COLO829 (cell line): Measurements from ENCODE around the gene IRAK3.
"Not testable (repeated sequence)": the region's sequence is repeated elsewhere in the genome, so short reads cannot be mapped to it uniquely, and the experiment has no call there.

Experiments
- DNase-seq: peaks from one replicate; pipeline ENCODE4 v3.0.0; 2012; ENCODE audit warnings: low spot score

Gene IRAK3

GRCh38 chr12:66213011-66213410 is 24.0 kb downstream of the IRAK3 start:
- DNase-seq = not testable (repeated sequence)

- DNase-seq = no peak
Measured at GRCh38 chr12:66217342-66217917, 28.4 kb downstream of the IRAK3 start.

- DNase-seq = no peak
Measured at GRCh38 chr12:66228462-66228861, 39.4 kb downstream of the IRAK3 start.

DNA sequence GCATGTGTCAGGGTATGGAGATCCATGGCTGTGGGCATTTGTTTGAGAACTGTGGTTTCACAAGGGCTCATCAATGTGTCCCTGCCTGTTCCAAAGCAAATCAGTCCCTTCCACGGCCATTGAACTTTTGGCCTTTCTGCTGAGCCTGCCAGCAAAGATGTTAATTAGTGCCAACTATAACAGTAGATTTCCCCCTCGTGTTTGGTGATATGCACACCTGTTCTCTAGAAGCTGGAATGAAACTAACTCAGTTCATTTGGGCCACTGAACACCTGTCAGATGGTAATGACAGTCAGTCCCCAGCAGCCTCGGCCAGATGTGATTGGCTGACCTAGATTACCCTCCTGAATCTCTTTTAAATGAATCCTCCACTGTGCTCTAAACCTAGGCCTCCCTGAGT is 43.2 kb downstream of the IRAK3 start:
- no peak for DNase-seq

DNA sequence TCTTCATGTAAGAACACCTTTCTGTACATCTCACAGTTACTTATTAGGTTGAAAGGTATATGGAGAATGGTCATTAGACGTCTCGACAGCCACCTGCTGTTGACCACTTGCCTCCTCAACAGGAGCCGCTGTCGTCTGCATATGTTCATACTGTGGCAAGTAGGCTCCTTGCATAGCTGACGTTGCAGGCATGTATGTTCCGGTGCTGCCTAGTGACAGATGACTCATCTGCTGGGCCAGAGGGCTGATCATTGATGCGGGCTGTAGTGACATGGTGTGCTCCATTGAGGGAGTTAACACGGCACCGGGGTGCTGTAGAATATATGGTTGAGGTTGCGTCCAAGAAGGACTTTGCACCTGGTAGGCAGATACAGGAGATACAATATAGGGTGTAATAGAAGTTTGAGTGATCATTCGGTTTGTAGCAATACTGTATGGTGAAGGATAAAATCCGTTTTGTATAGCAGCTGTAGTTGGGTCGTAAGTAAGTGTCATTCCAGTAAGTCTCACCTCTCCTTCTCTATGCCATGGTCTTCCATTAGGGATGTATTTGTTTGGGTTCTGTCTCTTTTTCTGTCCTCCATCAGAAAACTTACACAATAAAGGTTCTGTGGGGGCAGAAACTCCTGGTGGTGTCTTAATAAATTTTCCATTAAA is 45.2 kb downstream of the IRAK3 start:
- not testable (repeated sequence) for DNase-seq

DNA sequence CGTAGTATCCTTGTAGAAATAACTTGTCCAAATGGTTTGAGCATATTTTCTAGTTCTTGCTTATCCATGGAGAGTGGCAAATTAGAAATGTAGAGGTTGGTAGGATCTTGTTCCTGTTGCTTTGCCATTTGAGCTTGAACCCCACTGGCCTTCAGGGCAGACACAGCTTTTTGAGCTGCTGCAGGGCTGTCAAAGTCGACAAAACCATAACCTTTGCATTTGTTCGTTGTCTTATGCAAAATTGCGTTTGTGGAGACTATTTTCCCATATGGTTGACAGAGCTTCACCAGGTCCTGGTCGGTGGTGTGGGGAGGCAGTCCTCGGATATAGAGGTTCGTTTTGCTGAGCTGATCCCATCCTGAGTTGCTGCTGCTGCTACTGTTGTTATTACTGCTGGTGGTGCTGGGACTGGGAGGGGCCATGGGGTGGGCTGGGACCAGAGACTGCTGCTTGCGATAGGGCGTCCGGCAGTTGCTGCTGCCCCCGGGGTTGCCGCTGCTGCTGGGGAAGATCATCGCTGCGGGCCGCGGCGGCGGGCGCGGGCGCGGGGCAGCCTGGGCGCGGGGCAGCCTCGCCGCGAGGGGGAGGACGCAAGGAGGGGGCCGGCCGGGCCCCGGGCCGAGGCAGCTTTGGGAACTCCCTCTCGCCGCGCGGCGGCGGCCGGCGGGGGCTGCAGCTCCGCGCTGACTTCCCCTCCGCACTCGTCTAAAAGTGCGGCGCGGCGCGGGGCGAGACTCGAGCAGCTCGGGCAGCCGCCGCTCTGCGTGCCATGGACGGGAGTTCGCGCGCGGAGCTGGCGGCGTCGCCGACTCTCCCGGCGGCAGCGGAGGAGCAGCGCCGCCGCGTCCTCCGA is 46.0 kb downstream of the IRAK3 start:
- not testable (repeated sequence) for DNase-seq

- DNase-seq = peak; percentile 31
Measured at GRCh38 chr12:66235626-66236281, 46.7 kb downstream of the IRAK3 start.

- DNase-seq = not testable (repeated sequence)
Measured at GRCh38 chr12:66236282-66236675, 47.3 kb downstream of the IRAK3 start.

GRCh38 chr12:66236969-66237368 is 48.0 kb downstream of the IRAK3 start:
- DNase-seq = no peak

- no peak for DNase-seq
Measured at GRCh38 chr12:66237505-66238175, 48.6 kb downstream of the IRAK3 start.

- DNase-seq = no peak
Measured at GRCh38 chr12:66239295-66239694, 50.3 kb downstream of the IRAK3 start.

DNA sequence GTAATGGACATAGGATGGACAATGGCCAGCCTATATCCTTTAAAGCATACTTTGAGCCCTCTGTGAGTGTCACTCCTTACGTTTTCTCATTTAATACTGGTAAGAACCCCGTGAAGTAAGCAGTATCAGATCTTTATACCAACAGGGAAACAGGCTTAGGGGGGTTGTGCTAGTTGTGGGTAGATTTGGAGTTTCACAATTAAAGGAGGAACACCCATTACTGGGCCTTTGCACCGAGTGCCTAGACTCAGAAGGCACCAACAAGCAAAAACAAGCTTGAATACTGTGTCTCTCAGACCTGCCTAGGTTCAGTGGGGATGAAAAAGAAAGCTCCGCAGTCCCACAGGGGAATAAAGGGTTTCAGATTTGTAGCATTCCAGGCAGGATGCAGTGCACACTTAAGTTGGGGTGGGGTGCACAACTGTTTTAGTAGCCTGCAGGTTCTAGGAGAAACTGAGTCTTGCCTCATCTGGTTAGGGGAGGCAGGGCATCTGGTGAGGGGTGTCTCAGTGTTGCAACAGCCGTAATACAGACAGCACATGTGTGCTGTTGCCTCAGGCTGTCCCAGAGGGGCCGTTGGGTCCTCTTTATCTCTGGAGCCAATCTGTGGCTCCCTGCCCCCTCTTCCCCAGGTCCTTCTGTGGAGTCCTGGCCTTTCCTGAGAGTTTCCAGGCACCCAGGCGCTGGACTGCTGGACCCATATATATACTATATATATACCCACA is 51.2 kb downstream of the IRAK3 start:
- no peak for DNase-seq

GRCh38 chr12:66241061-66242043 is 52.3 kb downstream of the IRAK3 start:
- peak; percentile 49 for DNase-seq

DNA sequence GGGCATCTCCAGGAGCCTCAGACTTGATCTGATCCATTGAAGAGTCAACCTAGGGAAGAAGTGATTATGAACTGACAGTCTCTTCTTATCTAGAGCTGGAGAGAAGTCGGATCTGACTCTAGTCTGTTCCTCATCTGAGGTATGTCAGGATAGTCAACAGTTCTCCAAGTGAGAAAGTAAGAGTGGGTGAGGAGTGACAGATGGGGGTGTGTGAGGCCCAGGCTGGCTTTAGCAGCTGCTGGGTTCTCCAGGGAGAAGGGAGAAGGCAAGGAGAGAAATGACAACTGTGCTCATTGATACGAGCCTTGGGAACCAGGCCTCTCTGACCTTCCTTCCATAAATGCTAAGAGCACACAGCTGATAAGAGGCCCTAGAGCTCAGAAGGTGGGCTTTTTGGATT is 53.3 kb downstream of the IRAK3 start:
- DNase-seq = no peak

GRCh38 chr12:66243911-66244310 is 54.9 kb downstream of the IRAK3 start:
- DNase-seq = no peak

- DNase-seq = no peak
Measured at GRCh38 chr12:66244446-66244845, 55.4 kb downstream of the IRAK3 start.

DNA sequence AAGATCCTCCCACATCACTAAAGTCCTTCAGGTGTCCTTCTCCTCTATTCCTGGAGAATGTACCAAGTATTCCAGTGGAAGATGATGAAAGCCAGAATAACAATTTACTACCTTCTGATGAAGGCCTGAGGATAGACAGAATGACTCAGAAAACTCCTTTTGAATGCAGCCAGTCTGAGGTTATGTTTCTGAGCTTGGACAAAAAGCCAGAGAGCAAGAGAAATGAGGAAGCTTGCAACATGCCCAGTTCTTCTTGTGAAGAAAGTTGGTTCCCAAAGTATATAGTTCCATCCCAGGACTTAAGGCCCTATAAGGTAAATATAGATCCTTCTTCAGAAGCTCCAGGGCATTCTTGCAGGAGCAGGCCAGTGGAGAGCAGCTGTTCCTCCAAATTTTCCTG is 58.7 kb downstream of the IRAK3 start:
- no peak for DNase-seq

- no peak for DNase-seq
Measured at GRCh38 chr12:66251049-66251448, 62.0 kb downstream of the IRAK3 start.

- DNase-seq = no peak
Measured at GRCh38 chr12:66252771-66253170, 63.8 kb downstream of the IRAK3 start.

GRCh38 chr12:66255737-66256136 is 66.7 kb downstream of the IRAK3 start:
- DNase-seq = no peak
